CD14-positive monocyte (primary cell): ENCODE data around the gene ZNF805. TPM values are rescaled to one million over a fixed set of nuclear protein-coding genes. Genes with fewer than 3 reads are reported as not detected.

Experiments
- DNase-seq, 3 donors: peaks; one replicate each; pipeline ENCODE4 v3.0.0-alpha.2; 2011 to 2022
- H2AFZ ChIP-seq: 2 replicates; pipeline ENCODE4 v1.6.0; 2012; ENCODE audit warnings: mild to moderate bottlenecking, low read depth, low read length, inconsistent platforms; ENCODE audit not compliant: insufficient read depth, poor library complexity, severe bottlenecking
- H3K27ac ChIP-seq, 2 donors: 1 replicate in 1 of 2; 2 replicates in 1 of 2; pipeline ENCODE4 v1.5.1; 2012 to 2013; ENCODE audit warnings: low read length in 2 of 2, control low read depth in 1 of 2, inconsistent platforms in 1 of 2, low read depth in 1 of 2, mild to moderate bottlenecking in 1 of 2
- H3K27me3 ChIP-seq, 2 donors: one replicate each; pipeline versions ENCODE4 v1.6.0 to v1.6.1; 2011 to 2013; ENCODE audit warnings: low read length in 2 of 2; ENCODE audit not compliant: control insufficient read depth in 2 of 2, insufficient read depth in 2 of 2
- H3K36me3 ChIP-seq, 2 donors: replicated peaks in 1 of 2; 1 replicate in 1 of 2; 2 replicates in 1 of 2; pipeline versions ENCODE4 v1.5.1 to v1.6.1; 2012 to 2013; ENCODE audit warnings: low read length in 2 of 2, control low read depth in 1 of 2, inconsistent platforms in 1 of 2, mild to moderate bottlenecking in 1 of 2; ENCODE audit not compliant: insufficient read depth in 2 of 2, control insufficient read depth in 1 of 2
- H3K4me1 ChIP-seq, 2 donors: 1 replicate in 1 of 2; 2 replicates in 1 of 2; pipeline versions ENCODE4 v1.5.1 to v1.6.1; 2012 to 2013; ENCODE audit warnings: low read length in 2 of 2, control low read depth in 1 of 2, inconsistent platforms in 1 of 2, mild to moderate bottlenecking in 1 of 2, moderate library complexity in 1 of 2; ENCODE audit not compliant: insufficient read depth in 2 of 2, control insufficient read depth in 1 of 2
- H3K4me2 ChIP-seq: replicated peaks from 2 replicates; pipeline ENCODE3; 2012; ENCODE audit warnings: low read length, moderate library complexity, mild to moderate bottlenecking; ENCODE audit not compliant: poor library complexity, severe bottlenecking; ENCODE audit errors: extremely low read depth
- H3K4me3 ChIP-seq, 3 experiments: fragments of 200-600 bp in 1 of 3; sonication (generic) in 1 of 3; replicated peaks in 1 of 3; 1 replicate in 2 of 3; 2 replicates in 1 of 3; pipeline ENCODE4 v1.5.1; 2011 to 2013; ENCODE audit warnings: low read length in 3 of 3, mild to moderate bottlenecking in 3 of 3, control low read depth in 2 of 3, low read depth in 2 of 3, inconsistent platforms in 1 of 3, moderate library complexity in 1 of 3
- H3K79me2 ChIP-seq: 2 replicates; pipeline ENCODE4 v1.6.0; 2012; ENCODE audit warnings: mild to moderate bottlenecking, control low read depth, inconsistent platforms, low read length, moderate library complexity; ENCODE audit not compliant: insufficient read depth
- H3K9ac ChIP-seq: 2 replicates; pipeline ENCODE4 v1.6.0; 2017; ENCODE audit warnings: low read length, mild to moderate bottlenecking; ENCODE audit not compliant: insufficient read depth, poor library complexity, severe bottlenecking
- H3K9me3 ChIP-seq, 2 donors: replicated peaks in 1 of 2; 1 replicate in 1 of 2; 2 replicates in 1 of 2; pipeline versions ENCODE4 v1.5.1 to v1.6.1; 2012 to 2013; ENCODE audit warnings: low read length in 2 of 2, control low read depth in 1 of 2; ENCODE audit not compliant: control insufficient read depth in 1 of 2, insufficient read depth in 1 of 2
- H4K20me1 ChIP-seq: 2 replicates; pipeline ENCODE4 v1.6.0; 2012; ENCODE audit warnings: mild to moderate bottlenecking, low read length, control low read depth, moderate library complexity; ENCODE audit not compliant: insufficient read depth
- H3K27ac Mint-ChIP-seq, 7 donors: one replicate each; pipeline ENCODE4 v1.8.0; 2020; ENCODE audit warnings: mild to moderate bottlenecking in 7 of 7, mixed read lengths in 7 of 7, moderate library complexity in 6 of 7, inconsistent platforms in 2 of 7
- H3K27me3 Mint-ChIP-seq, 3 donors: one replicate each; pipeline ENCODE4 v1.8.0; 2021 to 2022; ENCODE audit warnings: low read depth in 3 of 3, mild to moderate bottlenecking in 3 of 3, mixed read lengths in 3 of 3, moderate library complexity in 3 of 3, inconsistent platforms in 1 of 3
- H3K36me3 Mint-ChIP-seq, 2 donors: one replicate each; pipeline ENCODE4 v1.8.0; 2020; ENCODE audit warnings: mixed read lengths in 2 of 2, inconsistent platforms in 1 of 2, mild to moderate bottlenecking in 1 of 2
- H3K4me1 Mint-ChIP-seq: one replicate; pipeline ENCODE4 v1.8.0; 2020; ENCODE audit warnings: mild to moderate bottlenecking, mixed read lengths
- H3K4me3 Mint-ChIP-seq, 2 donors: one replicate each; pipeline ENCODE4 v1.8.0; 2020; ENCODE audit warnings: mild to moderate bottlenecking in 2 of 2, mixed read lengths in 2 of 2, moderate library complexity in 1 of 2
- H3K9me3 Mint-ChIP-seq, 7 donors: one replicate each; pipeline ENCODE4 v1.8.0; 2020 to 2022; ENCODE audit warnings: mixed read lengths in 7 of 7, mild to moderate bottlenecking in 6 of 7, moderate library complexity in 6 of 7, inconsistent platforms in 2 of 7
- CTCF ChIP-seq: fragments of 200-600 bp; IDR thresholded peaks from one replicate; pipeline ENCODE4 v1.8.0; 2022; ENCODE audit warnings: antibody characterized with exemption, mild to moderate bottlenecking
- WGBS: methylation state at CpG from one replicate; pipeline ENCODE4 v1.1.5; 2013; ENCODE audit warnings: missing lambda C conversion rate; ENCODE audit not compliant: insufficient coverage; 5-methylcytosine and 5-hydroxymethylcytosine counted together
- intact Hi-C, 2 donors: fragments of 100-400 bp; cut with micrococcal nuclease; formaldehyde crosslinking; loops; one replicate each; pipeline versions ENCODE4 v1.15.0 to v1.15.1; 2023
- polyA plus RNA-seq, 3 donors: library from polyadenylated mRNA; depleted of rRNA in 1 of 3; unstranded in 2 of 3; stranded (reverse) in 1 of 3; fragments of 300-500 nt in 2 of 3; fragments of >200 nt in 1 of 3; fragmentation: Illumina TruSeq in 2 of 3; gene quantifications; 1 replicate in 2 of 3; 2 replicates in 1 of 3; pipeline ENCODE4 v1.2.3, GENCODE V29; 2012 to 2021

Gene ZNF805
- polyA plus RNA-seq, 3 donors, result 1.3 to 3.4 (median 3.3) TPM

- peaks cover 40 to 49% of the 10 kb centered on the region in 2 donors for H3K36me3 Mint-ChIP-seq
- peak within 1 kb of the TSS; percentile 88 to 97 for H3K4me3 Mint-ChIP-seq
- peak within 1 kb of the TSS; percentile 89 for H3K9ac ChIP-seq
- H3K79me2 ChIP-seq, result peaks cover 23% of the 10 kb centered on the region
- no peaks in the 10 kb centered on the region for H4K20me1 ChIP-seq
- peaks cover 30 to 40% of the 10 kb centered on the region in 2 donors for H3K36me3 ChIP-seq
- H3K27me3 ChIP-seq, result no peaks in the 10 kb centered on the region
- peak within 1 kb of the TSS; percentile 87 for H3K4me2 ChIP-seq
- intact Hi-C loops, result no loop called here
- peaks cover 15 to 23% of the 10 kb centered on the region in 2 donors for H3K4me1 ChIP-seq
- peak within 1 kb of the TSS; percentile 62 to 89 (median 73) for H3K4me3 ChIP-seq
- TF ChIP-seq CTCF, result no peak
- peak; percentile 75 to 88 (median 75) for DNase-seq
- peaks cover 30% of the 10 kb centered on the region for H3K4me1 Mint-ChIP-seq
- peaks cover 0 to 10% (median 4%) of the 10 kb centered on the region in 3 donors for H3K27me3 Mint-ChIP-seq
- H3K9me3 Mint-ChIP-seq, result peaks cover 35 to 86% (median 56%) of the 10 kb centered on the region in 7 donors
- peak within 1 kb of the TSS; percentile 96 for H2AFZ ChIP-seq
- WGBS, result under 1% methylated on average over 79 of the region's 81 CpGs
- peak within 1 kb of the TSS; percentile 61 to 90 for H3K27ac ChIP-seq
- peak within 1 kb of the TSS; percentile 80 to 93 (median 90) for H3K27ac Mint-ChIP-seq
- peaks cover 42 to 46% of the 10 kb centered on the region in 2 donors for H3K9me3 ChIP-seq
These were observed 49.0 kb upstream of the ZNF805 start, which contains the start of gene ZNF264 for GRCh38 chr19:57191141-57192076. ZNF264 (plus strand) TSS chr19:57191500; CDS start chr19:57191914, 414 bp downstream.

GRCh38 chr19:57192077-57192420, 48.4 kb upstream of the ZNF805 start:
- Histone ChIP-seq H3K79me2 (peaks cover 23% of the 10 kb centered on the region), H3K36me3 (peaks cover 36 to 46% of the 10 kb centered on the region in 2 donors), H3K9me3 (peaks cover 36 to 40% of the 10 kb centered on the region in 2 donors), H3K9ac (peak overlapping the region; percentile 89), H3K27me3 (no peaks in the 10 kb centered on the region), H3K4me1 (peaks cover 15 to 23% of the 10 kb centered on the region in 2 donors), H3K4me3 (peak overlapping the region; percentile 62 to 89 (median 73)), H4K20me1 (no peaks in the 10 kb centered on the region), H3K4me2 (peak overlapping the region; percentile 87), H2AFZ (peak overlapping the region; percentile 96), H3K27ac (peak overlapping the region in 1 of 2 donors; percentile 90)
- Mint-ChIP-seq H3K9me3 (peaks cover 32 to 87% (median 50%) of the 10 kb centered on the region in 7 donors), H3K27me3 (peaks cover 0 to 10% (median 3%) of the 10 kb centered on the region in 3 donors), H3K4me3 (peak overlapping the region; percentile 88 to 97), H3K4me1 (peaks cover 30% of the 10 kb centered on the region), H3K27ac (peak overlapping the region; percentile 63 to 89 (median 80)), H3K36me3 (peaks cover 47 to 56% of the 10 kb centered on the region in 2 donors)
- intact Hi-C loops, result no loop called here
- no peak for DNase-seq
- 15% methylated on average over 9 of the region's 9 CpGs for WGBS
- no peak for TF ChIP-seq CTCF
